ENCODE measurements around the gene MAST4.
A peak's percentile ranks its signal among the peaks of the same experiment; 100 is the strongest.

MAST4 gene

DNA sequence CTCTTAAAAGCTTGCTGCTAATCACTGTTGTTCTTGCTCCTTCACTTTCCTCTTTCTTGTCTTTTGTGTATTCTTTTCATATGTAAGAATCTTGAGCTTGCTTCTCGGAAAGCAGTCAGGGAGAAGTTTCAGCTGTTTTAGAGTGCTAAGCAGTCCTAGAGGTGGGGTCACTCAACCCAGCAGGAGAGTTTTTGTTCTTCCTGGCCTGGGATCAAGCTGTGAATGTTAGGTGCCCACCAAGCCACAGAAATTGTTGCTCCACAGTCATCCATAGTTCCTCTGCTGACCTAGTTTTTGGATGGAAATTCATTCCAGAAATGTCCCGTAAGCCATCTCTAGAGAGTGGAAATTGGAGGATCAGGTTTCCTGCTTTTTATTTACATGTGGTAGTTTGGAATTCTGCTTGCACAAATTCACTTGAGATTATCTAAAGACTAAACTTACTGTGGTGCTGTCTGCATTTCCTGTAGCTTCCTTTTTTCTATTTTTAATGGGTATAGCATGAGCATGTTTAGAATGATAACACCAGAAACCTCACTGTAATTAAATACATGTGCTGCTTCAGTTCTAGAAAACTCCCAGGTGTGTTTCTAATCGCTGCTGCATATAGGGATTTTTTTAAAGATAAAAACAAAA is 108.7 kb downstream of the MAST4 start:
- no peak for DNase-seq

DNA sequence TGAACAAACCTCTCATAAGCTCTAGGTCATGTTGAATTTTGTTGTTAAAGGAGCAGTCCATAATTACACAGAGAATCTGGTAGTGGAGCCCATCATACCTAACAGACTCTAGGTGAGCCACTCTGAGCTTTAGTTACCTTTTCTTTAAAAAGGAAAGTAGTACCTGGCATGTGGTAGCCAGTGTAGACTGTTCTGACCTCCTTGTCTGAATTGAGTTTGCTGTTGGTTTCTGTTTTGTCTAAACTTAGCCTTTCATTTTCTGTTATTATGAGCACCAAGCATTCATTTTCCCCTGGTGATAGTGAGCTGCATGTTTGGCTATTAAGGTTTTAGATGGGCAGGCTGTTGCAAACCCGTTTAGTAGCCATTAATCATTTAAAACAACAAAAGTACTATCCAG is 112.2 kb downstream of the MAST4 start:
- DNase-seq = no peak

DNA sequence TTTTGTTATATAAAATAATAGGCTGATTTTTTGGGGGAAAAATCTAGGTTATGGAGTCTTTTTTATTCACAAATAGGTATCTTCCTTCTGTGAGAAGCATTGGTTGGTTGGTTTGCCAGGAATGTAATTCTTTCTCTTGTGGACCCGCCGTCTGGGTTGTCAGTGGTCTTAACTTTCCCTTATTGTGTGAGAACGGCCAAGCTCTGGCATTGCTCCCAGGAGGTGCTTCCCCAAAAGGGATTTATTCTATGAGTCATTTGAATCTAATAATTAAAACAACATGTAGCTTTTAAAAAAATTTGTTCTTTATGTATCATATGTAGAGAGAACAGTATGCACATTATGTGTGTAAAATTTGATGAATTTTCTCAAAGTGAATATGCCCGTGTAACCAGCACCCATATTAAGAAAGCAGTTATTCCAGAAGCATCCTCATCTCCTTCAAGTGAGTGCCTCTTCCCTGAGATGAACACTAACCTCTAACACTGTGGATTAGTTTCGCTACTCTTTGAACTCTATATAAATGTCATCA is 114.4 kb downstream of the MAST4 start:
- DNase-seq = no peak

DNA sequence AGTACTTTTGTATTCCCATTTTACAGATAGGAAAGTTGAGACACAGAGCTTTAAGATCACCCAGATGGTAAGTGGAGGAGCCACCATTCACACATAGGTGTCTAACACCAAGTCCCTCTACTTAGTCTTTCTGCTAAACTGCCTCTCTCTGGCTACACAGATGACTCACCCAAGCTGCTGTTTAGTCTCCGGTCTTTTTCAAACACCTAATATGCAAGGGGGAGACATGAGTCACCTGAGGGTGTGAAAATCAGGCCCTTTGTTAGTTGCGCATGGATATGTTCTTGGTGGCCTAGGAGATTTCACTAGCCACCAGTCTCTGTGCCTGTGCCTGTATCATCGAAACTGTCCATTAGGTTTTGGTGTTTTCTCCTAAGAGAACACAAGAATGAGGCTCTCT is 117.8 kb downstream of the MAST4 start:
- no peak for DNase-seq

DNA sequence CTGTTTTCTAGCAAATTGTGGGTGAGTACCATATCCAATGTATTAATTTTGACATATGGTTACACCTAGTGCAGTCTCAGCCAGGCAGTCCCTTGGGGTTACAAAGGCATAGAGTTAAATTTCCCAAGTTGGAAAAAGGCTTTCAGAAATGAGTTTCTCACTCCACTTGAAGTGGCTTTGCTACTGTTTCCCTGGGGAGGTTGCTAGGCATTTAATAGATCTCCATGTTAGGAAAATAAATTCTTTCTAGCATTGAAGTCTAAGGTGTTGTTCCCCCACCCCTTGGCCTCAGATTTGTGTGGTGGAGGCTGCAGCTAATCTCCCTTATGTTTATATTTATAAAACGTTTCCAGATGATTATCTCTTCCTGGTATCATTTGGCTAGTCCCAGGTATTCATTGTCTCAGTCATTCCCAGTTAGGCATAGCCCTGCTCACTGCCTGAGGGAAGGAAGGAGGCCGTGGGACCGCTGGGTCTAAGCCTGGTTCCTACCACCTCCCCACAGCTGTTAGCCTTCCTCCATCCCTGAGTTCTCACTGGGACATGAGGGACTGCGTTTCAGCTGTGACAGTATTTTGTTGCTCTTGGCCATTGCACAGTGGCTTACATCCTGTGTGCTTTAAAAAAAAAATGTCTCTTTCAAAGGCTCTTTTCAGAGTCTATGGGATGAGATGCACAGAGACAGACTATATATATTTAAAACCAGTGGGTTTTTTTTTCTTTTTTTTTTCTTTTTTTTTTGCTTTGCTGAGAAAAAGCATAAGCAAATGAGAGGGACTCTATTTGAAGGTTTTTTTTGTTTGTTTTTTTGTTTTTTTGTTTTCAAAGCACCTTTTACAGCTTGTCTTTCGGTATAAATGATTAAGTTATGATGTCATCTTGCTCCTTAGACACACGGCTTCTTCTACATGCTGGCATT is 121.5 kb downstream of the MAST4 start:
- no peak for DNase-seq

DNA sequence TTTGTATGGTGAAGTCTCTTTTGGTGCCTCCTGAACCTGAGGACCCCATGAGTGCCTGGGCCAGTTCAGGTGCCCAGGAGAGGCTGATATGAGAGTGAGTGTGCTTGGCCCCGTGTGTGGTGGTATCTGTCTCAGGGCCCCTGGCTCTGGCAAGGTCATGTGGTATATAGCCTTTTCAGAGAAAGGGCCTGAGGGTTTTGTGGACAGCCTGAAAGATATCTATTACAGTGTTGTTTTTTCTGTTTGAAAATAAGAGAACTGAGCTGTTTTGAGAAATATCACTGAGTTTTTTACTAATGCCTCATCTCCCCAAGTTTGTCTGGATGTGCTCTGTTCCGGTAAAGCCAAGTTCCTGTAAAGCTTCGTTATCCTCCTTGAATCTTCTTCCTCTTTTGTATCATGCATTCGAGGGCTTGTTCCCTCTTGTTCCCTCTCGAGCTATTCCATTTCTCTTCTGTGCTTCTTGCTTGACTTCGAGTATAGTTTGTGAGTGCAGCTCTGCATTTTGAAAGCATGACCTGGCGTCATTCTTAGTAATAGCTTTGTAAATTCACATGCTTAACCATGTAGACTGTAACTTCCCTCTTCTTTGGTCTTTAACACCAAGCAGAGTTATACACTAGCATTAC is 122.3 kb downstream of the MAST4 start:
- DNase-seq = peak; percentile 82

DNA sequence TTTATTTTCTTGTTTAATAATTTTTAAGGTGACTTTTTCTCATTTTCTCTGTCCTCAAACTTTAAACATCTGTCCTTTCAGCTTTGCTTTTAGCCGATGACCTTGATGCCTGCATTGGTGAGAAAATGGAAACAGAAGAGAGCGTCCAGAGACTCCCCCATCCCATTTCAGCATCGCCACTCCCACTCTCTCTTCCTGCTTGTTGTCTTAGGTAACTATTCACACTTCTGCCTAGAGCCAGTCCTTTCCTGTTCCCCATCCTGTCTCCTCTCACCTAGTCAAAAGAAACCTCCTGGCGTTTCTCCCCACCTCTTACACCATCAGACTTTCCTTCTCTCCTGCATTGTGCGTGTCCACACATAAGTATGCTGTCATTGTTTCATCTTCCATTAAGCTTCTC is 124.6 kb downstream of the MAST4 start:
- peak; percentile 14 for DNase-seq

DNA sequence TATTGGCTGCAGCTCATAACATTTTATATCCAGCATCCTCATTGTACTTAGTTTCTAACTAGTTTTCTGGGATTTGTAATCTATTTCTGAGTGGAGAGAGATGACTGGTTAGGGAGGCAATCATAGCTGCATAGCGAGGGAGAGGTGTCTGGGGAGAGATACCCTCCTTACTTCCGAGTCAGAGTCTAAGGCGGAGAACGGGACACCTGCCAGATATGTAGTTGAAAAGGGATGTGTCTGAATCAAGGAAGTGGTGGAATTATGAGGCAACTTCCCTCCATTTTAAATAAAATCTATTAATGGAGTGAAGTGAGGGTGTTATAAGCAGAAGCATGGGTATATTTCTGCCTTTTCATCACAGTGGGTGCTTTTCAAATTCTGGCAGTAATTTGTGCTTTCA is 126.5 kb downstream of the MAST4 start:
- peak; percentile 27 for DNase-seq

DNA sequence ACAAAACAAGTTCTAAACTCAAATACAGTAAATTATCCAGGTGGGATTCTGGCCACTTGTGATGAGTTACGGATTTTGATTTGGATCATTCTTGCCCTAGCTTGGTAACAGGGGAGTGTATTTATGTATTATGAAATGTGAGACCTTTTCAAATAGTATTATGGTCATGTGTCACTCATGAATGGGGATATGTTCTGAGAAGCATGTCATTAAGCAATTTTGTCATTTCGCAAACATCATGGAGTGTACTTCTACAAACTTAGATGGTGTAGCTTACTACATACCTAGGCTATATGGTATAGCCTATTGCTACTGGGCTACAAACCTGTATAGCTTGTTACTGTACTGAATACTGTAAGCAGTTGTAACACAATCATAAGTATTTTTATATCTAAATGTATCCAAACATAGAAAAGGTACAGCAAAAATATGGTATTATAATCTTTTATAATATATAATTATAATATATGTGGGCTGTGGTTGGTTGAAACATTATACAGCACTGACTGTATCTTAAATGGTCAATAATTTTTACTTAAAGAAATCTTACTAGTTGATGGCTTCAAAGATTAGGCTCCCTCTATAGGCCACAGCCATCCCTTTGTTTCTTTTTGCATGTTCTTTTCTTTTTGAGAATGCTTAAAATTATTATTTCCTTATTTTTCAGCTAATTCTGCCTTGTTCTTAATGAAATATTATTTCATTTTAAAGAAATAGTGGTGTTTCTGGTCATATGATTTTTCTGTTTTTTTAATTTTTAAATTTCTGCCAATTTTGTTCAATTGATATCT is 128.4 kb downstream of the MAST4 start:
- DNase-seq = peak; percentile 87

DNA sequence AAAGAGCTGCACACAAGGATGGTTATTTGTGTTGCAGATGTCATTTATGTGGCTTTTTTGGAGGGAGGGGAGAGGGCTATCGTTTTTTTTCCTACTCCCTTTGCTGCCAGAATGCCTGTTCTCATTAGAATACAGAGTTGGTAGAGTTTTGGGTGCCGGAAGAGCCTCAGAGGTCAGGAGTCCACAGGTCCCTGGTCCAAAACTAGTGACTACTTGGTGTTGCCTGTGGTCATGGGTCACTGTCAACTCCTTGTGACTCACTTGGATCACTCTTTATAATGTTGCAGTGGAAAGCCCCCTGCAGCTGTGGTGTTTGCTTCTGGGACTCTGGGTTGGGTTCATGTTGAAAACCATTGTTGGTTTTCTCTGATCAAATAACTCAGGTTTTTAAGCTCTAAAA is 131.4 kb downstream of the MAST4 start:
- no peak for DNase-seq

DNA sequence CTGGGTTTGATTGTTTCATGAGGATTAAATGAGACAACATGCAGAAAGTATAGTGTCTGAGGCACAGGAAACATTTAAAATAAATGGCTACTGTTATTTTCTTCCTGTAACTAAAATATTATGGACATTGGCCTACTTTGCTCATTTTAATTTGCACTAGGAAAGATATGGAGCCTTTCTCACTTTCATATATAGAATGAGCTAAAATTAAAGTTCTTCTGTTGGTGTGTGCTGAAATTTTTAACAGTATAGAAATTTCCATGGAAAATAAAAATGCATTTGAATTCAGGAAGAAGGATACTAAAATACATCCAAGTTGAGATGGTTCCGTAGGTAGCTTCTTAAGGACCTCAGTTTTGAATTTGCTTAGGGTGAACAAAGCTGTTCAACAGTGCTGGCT is 131.9 kb downstream of the MAST4 start:
- DNase-seq = no peak

DNA sequence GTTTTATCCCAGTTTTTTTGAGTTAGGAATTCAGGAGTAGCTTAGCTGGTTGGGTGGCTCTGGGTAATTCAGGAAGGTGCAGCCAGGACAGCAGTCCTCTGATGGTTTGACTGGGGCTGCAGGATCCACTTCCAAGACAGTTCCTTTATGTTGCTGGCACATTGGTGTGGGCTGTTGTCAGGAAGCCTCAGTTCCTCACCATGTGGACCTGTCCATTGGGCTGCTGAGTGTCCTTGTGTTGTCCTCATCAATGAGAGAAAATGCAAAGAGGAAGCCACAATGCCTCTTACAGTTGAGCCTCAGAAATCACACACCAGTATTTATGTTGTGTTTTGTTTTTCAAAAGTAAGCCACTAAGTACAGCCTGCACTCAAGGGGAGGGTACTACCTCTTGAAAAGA is 140.9 kb downstream of the MAST4 start:
- peak; percentile 18 for DNase-seq

DNA sequence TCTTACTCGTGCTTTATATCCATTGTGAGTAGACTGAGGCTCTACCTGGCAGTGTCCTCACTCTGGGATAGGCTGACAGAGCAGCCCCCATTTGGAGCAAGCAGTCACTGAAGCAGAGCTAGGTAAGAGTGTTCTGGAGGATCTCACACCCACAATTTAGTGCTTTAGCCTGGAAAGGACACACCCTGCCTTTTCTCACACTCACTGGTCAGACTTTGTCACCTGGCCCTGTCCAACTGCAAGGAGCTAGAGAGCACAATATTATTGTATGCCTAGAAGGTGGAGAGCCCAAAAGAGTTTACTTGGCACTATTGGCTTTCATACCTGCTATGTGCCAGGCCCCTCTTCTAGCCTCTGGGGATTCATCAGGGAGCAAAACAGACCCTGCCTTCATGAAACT is 141.9 kb downstream of the MAST4 start:
- no peak for DNase-seq

DNA sequence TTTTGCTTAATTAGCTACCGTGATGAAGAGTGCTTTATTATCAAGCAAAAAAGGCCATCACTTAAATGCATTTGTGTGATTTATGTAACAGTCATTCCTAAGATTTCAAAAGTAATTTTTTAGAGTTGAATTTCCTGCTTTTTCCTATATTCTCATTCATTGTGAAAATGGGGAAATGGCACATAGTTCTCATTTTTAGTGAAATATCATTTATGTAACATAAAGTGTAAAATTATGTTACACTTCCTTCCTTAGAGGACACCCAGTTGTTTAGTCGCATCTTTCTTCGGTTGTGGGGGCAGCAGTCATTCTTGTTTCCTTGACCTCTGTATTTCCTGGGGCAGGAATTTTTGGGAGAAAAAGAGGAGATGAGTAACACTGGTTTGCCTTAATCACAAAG is 142.8 kb downstream of the MAST4 start:
- DNase-seq = peak; percentile 58

DNA sequence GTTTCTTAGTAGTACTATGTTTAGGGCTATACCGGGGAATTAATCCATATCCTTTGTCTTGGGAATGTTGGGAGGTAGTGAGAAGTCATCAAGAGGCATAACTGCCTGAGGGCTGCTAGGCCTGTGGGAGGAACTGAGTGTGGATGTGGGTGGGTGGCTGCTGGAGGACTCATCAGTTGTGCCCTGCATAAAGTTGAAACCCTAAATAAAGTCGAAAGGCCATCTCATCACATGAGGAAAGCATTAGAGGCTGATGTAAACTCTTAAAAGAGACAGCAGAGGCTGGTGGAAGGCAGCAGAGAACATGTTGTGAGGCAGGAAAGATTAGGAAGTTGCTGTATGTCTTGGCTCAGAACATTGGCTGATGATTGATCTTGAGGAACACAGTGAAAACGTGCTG is 143.8 kb downstream of the MAST4 start:
- peak; percentile 64 for DNase-seq

DNA sequence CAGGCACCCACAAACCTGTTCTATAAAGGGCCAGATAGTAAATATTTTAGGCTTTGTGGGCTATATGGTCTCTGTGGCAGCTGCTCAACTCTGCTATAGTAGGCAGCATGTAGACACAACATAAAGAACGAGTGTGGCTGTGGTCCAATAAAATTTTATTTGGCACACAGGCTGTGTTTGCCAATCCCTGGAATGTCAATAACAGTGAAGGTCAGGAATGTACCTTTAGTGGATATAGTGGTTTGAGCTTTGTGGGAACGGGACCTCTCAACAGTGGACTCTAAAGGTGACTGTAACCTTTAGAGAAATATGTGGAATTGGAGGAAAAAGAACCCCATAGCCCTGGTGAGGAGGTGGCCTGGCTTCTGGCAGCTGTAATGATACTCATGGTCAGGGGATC is 145.2 kb downstream of the MAST4 start:
- no peak for DNase-seq

DNA sequence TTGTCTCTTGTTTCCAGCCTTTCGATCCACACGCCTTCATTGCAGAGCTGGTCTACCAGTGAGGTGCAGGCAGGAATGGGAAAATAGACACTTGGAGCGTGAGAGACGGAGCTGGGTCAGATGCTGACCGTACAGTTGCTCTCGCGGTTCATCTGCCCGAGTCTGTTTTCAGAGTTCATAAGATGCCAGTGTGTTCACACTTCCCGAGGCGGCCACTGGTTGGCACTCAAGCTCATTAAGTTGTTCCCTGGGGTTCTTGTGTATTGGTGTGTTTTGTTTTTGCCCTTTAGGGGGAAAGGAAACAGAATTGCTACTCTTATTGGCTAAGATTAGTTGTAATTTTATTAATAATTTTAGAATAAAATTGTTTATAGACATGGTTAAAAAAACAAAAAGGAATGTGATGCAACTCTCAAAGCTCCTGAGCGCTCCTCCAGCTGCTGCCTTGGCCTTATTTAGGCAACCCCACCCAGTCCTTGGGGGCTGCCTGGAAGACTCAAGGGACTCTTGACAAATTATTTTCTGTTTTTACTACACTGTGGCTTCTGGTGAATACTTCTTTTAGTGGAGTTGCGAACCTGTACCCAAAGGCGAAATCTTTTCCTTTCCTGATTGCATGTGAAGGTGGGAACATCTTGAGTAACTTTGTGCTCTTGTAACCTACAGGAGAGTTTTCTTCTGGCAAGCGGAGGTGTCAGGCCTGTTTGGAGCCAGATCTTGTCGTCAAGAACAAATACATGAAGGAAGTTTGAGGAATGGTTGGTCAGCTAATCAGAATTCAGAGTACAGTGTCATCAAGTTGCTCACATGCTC is 146.1 kb downstream of the MAST4 start:
- DNase-seq = no peak

DNA sequence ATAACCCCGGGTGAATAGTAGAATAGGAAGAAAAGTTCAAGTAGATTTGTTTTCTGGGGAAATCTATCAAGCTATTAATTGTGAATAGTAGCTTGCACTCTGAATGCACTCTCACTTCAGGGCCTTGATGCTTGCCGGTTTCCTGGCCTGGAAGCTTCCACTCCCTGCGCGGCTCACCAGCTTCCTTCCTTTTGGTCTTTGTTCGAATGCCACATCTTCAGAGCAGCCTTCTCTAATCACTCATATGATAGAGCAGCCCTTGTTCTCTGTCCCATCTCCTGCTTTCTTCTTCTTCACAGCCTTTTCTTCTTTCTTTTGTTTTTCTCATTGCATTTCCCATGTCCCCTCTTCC is 146.7 kb downstream of the MAST4 start:
- DNase-seq = no peak

DNA sequence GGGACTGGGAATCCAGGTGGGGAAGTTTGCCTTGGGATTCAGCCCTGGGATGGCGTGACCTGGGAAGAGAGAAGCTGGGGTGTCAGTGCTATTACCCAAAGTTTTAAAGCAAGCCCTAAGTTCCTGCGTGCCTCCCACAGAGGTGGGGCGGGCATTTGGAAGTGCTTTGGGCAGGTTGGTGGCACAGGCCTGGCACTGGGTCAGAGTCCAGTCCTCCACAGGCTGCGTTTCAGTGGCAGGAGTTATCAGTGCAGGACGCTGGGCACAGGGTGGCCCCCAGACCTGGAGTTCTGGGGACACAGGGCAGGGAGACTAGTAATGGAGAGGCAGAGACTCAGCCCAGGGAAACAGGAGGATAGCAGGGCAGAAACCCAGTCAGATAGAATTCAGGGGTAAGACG is 147.2 kb downstream of the MAST4 start:
- no peak for DNase-seq

DNA sequence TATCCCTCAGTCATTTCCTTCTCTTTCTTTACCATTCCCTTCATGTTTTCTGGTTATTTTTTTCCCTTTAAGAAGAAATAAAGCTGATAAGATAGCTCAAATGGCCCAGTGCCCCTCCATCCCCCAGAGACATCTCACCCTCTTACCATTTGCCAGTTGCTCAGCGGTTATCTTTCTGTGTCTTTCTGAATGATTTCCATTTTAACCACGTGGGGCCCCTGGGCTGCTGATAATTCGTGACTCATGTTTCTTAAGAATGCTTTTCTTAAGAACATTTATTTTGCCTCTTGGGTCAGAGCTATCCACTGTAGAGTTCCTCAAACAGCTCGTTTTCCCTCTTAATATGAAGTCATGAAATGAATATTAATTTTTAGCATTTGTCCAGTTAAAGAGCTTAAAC is 147.8 kb downstream of the MAST4 start:
- DNase-seq = peak; percentile 35

DNA sequence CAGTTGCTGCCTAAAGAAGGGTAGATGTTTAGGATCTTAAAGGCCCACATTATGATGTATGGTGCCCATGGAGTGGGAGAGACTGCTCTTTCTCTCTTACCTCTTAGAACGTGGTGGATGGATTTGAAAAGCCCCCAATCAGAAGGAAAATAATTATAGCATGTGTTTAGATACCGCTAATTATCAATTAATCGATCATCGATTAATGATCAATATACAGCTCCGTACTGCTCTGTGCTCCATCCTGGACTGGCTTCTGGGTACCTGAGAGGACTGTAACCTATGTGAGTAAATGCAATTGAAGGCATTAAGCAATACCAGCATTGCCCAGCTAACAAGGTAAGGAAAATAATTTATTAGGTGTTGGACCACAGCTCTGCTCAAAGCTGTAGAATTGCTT is 149.1 kb downstream of the MAST4 start:
- DNase-seq = no peak

DNA sequence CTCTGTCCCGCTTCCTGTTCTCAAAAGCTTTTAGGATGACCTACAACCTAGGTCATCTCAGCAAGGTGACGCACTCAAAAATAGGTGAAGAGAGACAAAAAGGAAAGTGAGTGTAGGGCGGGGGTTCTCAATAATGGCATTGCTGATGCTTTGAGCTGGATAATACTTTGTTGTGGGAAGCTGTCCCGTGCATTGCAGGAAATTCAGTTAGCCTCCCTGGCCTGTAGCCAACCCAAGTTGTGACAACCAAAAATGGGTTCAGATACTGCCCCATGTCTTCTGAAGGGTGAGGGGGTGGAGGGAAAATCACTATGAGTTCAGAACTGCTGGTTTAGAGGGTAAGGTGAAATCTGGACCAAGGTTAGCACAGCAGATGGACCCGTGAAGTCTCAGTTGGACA is 151.4 kb downstream of the MAST4 start:
- no peak for DNase-seq
